Activated naive CD8-positive, alpha-beta T cell treated with anti-CD3 and anti-CD28 coated beads, Interleukin-2, amount 50 U/mL, for 24 hours (primary cell): ENCODE measurements around the gene HS6ST2.

Experiments
- ATAC-seq: fragments of 150-1000 bp; cut with Tn5 transposase; one replicate; pipeline ENCODE4 v1.10.0; 2021
- DNase-seq: peaks from one replicate; pipeline ENCODE4 v3.0.0; 2021
- H3K27ac Mint-ChIP-seq: one replicate; pipeline ENCODE4 v1.8.0; 2021; ENCODE audit warnings: mild to moderate bottlenecking, mixed read lengths
- H3K27me3 Mint-ChIP-seq: one replicate; pipeline ENCODE4 v1.8.0; 2021; ENCODE audit warnings: mixed read lengths
- H3K36me3 Mint-ChIP-seq: one replicate; pipeline ENCODE4 v1.8.0; 2021; ENCODE audit warnings: low read depth, mixed read lengths
- H3K4me1 Mint-ChIP-seq: one replicate; pipeline ENCODE4 v1.8.0; 2021; ENCODE audit warnings: mixed read lengths
- H3K4me3 Mint-ChIP-seq: one replicate; pipeline ENCODE4 v1.8.0; 2021; ENCODE audit warnings: mild to moderate bottlenecking, moderate library complexity, mixed read lengths
- H3K9me3 Mint-ChIP-seq: one replicate; pipeline ENCODE4 v1.8.0; 2021; ENCODE audit warnings: mixed read lengths

Gene HS6ST2

GRCh38 chrX:132774010-132774714 lies 184.3 kb downstream of the HS6ST2 start:
- H3K4me1 Mint-ChIP-seq, result peaks cover 23% of the 10 kb centered on the region
- no peaks in the 10 kb centered on the region for H3K27me3 Mint-ChIP-seq
- no peaks in the 10 kb centered on the region for H3K9me3 Mint-ChIP-seq
- H3K27ac Mint-ChIP-seq, result no peak overlapping the region
- DNase-seq (no peak), ATAC-seq (no peak)
- no peak overlapping the region for H3K4me3 Mint-ChIP-seq
- no peaks in the 10 kb centered on the region for H3K36me3 Mint-ChIP-seq

- Mint-ChIP-seq H3K27ac (no peak overlapping the region), H3K36me3 (no peaks in the 10 kb centered on the region), H3K9me3 (no peaks in the 10 kb centered on the region), H3K4me3 (no peak overlapping the region), H3K4me1 (peaks cover 1% of the 10 kb centered on the region), H3K27me3 (no peaks in the 10 kb centered on the region)
- no peak for DNase-seq
- no peak for ATAC-seq
These were observed 188.8 kb downstream of the HS6ST2 start for GRCh38 chrX:132769609-132770008.

GRCh38 chrX:132766452-132766851 lies 192.0 kb downstream of the HS6ST2 start:
- H3K27ac Mint-ChIP-seq, result no peak overlapping the region
- no peaks in the 10 kb centered on the region for H3K4me1 Mint-ChIP-seq
- DNase-seq (no peak), ATAC-seq (no peak)
- H3K27me3 Mint-ChIP-seq, result no peaks in the 10 kb centered on the region
- H3K9me3 Mint-ChIP-seq, result no peaks in the 10 kb centered on the region
- H3K4me3 Mint-ChIP-seq, result no peak overlapping the region
- no peaks in the 10 kb centered on the region for H3K36me3 Mint-ChIP-seq

GRCh38 chrX:132763528-132763927 lies 194.9 kb downstream of the HS6ST2 start:
- Mint-ChIP-seq H3K27ac (no peak overlapping the region), H3K36me3 (no peaks in the 10 kb centered on the region), H3K9me3 (no peaks in the 10 kb centered on the region), H3K4me3 (no peak overlapping the region), H3K4me1 (no peaks in the 10 kb centered on the region), H3K27me3 (no peaks in the 10 kb centered on the region)
- ATAC-seq, result no peak
- DNase-seq, result no peak

GRCh38 chrX:132758759-132759158 lies 199.7 kb downstream of the HS6ST2 start:
- no peak for ATAC-seq
- no peaks in the 10 kb centered on the region for H3K9me3 Mint-ChIP-seq
- H3K27ac Mint-ChIP-seq, result no peak overlapping the region

GRCh38 chrX:132757066-132757623 lies 201.3 kb downstream of the HS6ST2 start:
- DNase-seq, result no peak
- Mint-ChIP-seq H3K9me3 (no peaks in the 10 kb centered on the region), H3K4me3 (no peak overlapping the region), H3K36me3 (no peaks in the 10 kb centered on the region), H3K27ac (no peak overlapping the region), H3K4me1 (no peaks in the 10 kb centered on the region), H3K27me3 (peaks cover 3% of the 10 kb centered on the region)
- ATAC-seq, result no peak

More at GRCh38 chrX:132758759-132759158, 199.7 kb downstream of the HS6ST2 start:
- DNase-seq, result no peak
- H3K4me3 Mint-ChIP-seq, result no peak overlapping the region
- no peaks in the 10 kb centered on the region for H3K4me1 Mint-ChIP-seq
- peaks cover 3% of the 10 kb centered on the region for H3K27me3 Mint-ChIP-seq
- no peaks in the 10 kb centered on the region for H3K36me3 Mint-ChIP-seq

GRCh38 chrX:132756439-132756838 lies 202.0 kb downstream of the HS6ST2 start:
- peaks cover 3% of the 10 kb centered on the region for H3K27me3 Mint-ChIP-seq
- no peak overlapping the region for H3K27ac Mint-ChIP-seq
- no peaks in the 10 kb centered on the region for H3K4me1 Mint-ChIP-seq
- H3K9me3 Mint-ChIP-seq, result no peaks in the 10 kb centered on the region
- no peak for ATAC-seq
- DNase-seq, result no peak
- no peak overlapping the region for H3K4me3 Mint-ChIP-seq
- H3K36me3 Mint-ChIP-seq, result no peaks in the 10 kb centered on the region

- no peaks in the 10 kb centered on the region for H3K9me3 Mint-ChIP-seq
- H3K27me3 Mint-ChIP-seq, result no peaks in the 10 kb centered on the region
- no peak overlapping the region for H3K27ac Mint-ChIP-seq
- peaks cover 9% of the 10 kb centered on the region for H3K4me1 Mint-ChIP-seq
- DNase-seq (no peak), ATAC-seq (no peak)
- no peak overlapping the region for H3K4me3 Mint-ChIP-seq
- no peaks in the 10 kb centered on the region for H3K36me3 Mint-ChIP-seq
These were observed 207.3 kb downstream of the HS6ST2 start for GRCh38 chrX:132751063-132751690.

GRCh38 chrX:132750331-132751062 lies 207.9 kb downstream of the HS6ST2 start:
- H3K4me1 Mint-ChIP-seq, result peaks cover 9% of the 10 kb centered on the region
- DNase-seq, result no peak
- no peak overlapping the region for H3K4me3 Mint-ChIP-seq
- no peaks in the 10 kb centered on the region for H3K27me3 Mint-ChIP-seq
- no peaks in the 10 kb centered on the region for H3K9me3 Mint-ChIP-seq
- H3K36me3 Mint-ChIP-seq, result no peaks in the 10 kb centered on the region
- no peak overlapping the region for H3K27ac Mint-ChIP-seq
- no peak for ATAC-seq

- H3K27me3 Mint-ChIP-seq, result no peaks in the 10 kb centered on the region
- no peak overlapping the region for H3K4me3 Mint-ChIP-seq
These were observed 209.0 kb downstream of the HS6ST2 start for GRCh38 chrX:132749406-132749805.

GRCh38 chrX:132748909-132749308 lies 209.5 kb downstream of the HS6ST2 start:
- Mint-ChIP-seq H3K27me3 (no peaks in the 10 kb centered on the region), H3K36me3 (no peaks in the 10 kb centered on the region), H3K27ac (no peak overlapping the region), H3K4me3 (no peak overlapping the region), H3K4me1 (peaks cover 13% of the 10 kb centered on the region), H3K9me3 (no peaks in the 10 kb centered on the region)
- no peak for ATAC-seq
- no peak for DNase-seq

More at GRCh38 chrX:132749406-132749805, 209.0 kb downstream of the HS6ST2 start:
- Mint-ChIP-seq H3K36me3 (no peaks in the 10 kb centered on the region), H3K4me1 (peaks cover 13% of the 10 kb centered on the region), H3K9me3 (no peaks in the 10 kb centered on the region), H3K27ac (no peak overlapping the region)
- no peak for DNase-seq
- no peak for ATAC-seq

GRCh38 chrX:132748268-132748667 lies 210.2 kb downstream of the HS6ST2 start:
- no peaks in the 10 kb centered on the region for H3K9me3 Mint-ChIP-seq
- no peak for ATAC-seq
- peaks cover 13% of the 10 kb centered on the region for H3K4me1 Mint-ChIP-seq
- H3K27ac Mint-ChIP-seq, result no peak overlapping the region
- DNase-seq, result no peak
- H3K27me3 Mint-ChIP-seq, result no peaks in the 10 kb centered on the region
- H3K4me3 Mint-ChIP-seq, result no peak overlapping the region
- no peaks in the 10 kb centered on the region for H3K36me3 Mint-ChIP-seq

- DNase-seq (no peak), ATAC-seq (no peak)
- Mint-ChIP-seq H3K36me3 (no peaks in the 10 kb centered on the region), H3K27ac (no peak overlapping the region), H3K27me3 (no peaks in the 10 kb centered on the region), H3K9me3 (no peaks in the 10 kb centered on the region), H3K4me3 (no peak overlapping the region), H3K4me1 (peaks cover 21% of the 10 kb centered on the region)
These were observed 212.8 kb downstream of the HS6ST2 start for GRCh38 chrX:132745593-132745992.

- no peaks in the 10 kb centered on the region for H3K36me3 Mint-ChIP-seq
- ATAC-seq, result no peak
These were observed 214.0 kb downstream of the HS6ST2 start for GRCh38 chrX:132744470-132744869.

GRCh38 chrX:132743086-132743485 lies 215.3 kb downstream of the HS6ST2 start:
- Mint-ChIP-seq H3K27me3 (no peaks in the 10 kb centered on the region), H3K36me3 (no peaks in the 10 kb centered on the region), H3K27ac (no peak overlapping the region), H3K4me1 (peaks cover 26% of the 10 kb centered on the region), H3K4me3 (no peak overlapping the region), H3K9me3 (no peaks in the 10 kb centered on the region)
- DNase-seq (no peak), ATAC-seq (no peak)

More at GRCh38 chrX:132744470-132744869, 214.0 kb downstream of the HS6ST2 start:
- H3K4me1 Mint-ChIP-seq, result peaks cover 17% of the 10 kb centered on the region
- no peak overlapping the region for H3K4me3 Mint-ChIP-seq
- no peak for DNase-seq
- H3K27ac Mint-ChIP-seq, result no peak overlapping the region
- H3K27me3 Mint-ChIP-seq, result no peaks in the 10 kb centered on the region
- H3K9me3 Mint-ChIP-seq, result no peaks in the 10 kb centered on the region
